DOHH2 (cell line): Measurements from ENCODE around the gene DOHH.

Source experiments
- H3F3A ChIP-seq: fragments of 200-600 bp; sonication (generic), shearing (Covaris generic); 2 replicates; pipeline ENCODE4 v1.6.0; 2016; ENCODE audit warnings: antibody characterized with exemption, mild to moderate bottlenecking; ENCODE audit not compliant: control insufficient read depth, insufficient read depth
- H3K27ac ChIP-seq: fragments of 200-600 bp; sonication (generic); 2 replicates; pipeline ENCODE4 v1.5.1; 2014; ENCODE audit warnings: low read depth, mild to moderate bottlenecking, low read length, moderate library complexity
- H3K27me3 ChIP-seq: fragments of 200-600 bp; sonication (generic); 2 replicates; pipeline ENCODE4 v1.6.1; 2014; ENCODE audit warnings: mild to moderate bottlenecking, low read length, mixed read lengths; ENCODE audit not compliant: control insufficient read depth
- H3K36me3 ChIP-seq: fragments of 200-600 bp; sonication (generic); 2 replicates; pipeline ENCODE4 v1.6.1; 2014; ENCODE audit warnings: mild to moderate bottlenecking, low read length, moderate library complexity, mixed read lengths; ENCODE audit not compliant: control insufficient read depth
- H3K4me1 ChIP-seq: fragments of 200-600 bp; sonication (generic); 2 replicates; pipeline ENCODE4 v1.6.1; 2014; ENCODE audit warnings: mild to moderate bottlenecking, low read length, mixed read lengths; ENCODE audit not compliant: control insufficient read depth
- H3K4me2 ChIP-seq: fragments of 200-600 bp; sonication (generic); 2 replicates; pipeline ENCODE4 v1.6.0; 2014; ENCODE audit warnings: mild to moderate bottlenecking, low read length, moderate library complexity
- H3K4me3 ChIP-seq: fragments of 200-600 bp; sonication (generic); 2 replicates; pipeline ENCODE4 v1.5.1; 2014; ENCODE audit warnings: mild to moderate bottlenecking, low read length, mixed read lengths
- H3K79me2 ChIP-seq: fragments of 200-600 bp; sonication (generic); 2 replicates; pipeline ENCODE4 v1.6.1; 2014; ENCODE audit warnings: mild to moderate bottlenecking, low read length, mixed read lengths; ENCODE audit not compliant: control insufficient read depth
- H3K9me2 ChIP-seq: fragments of 200-600 bp; sonication (generic); replicated peaks from 2 replicates; pipeline ENCODE4 v1.6.1; 2014; ENCODE audit warnings: mild to moderate bottlenecking, low read length, mixed read lengths; ENCODE audit not compliant: control insufficient read depth
- H3K9me3 ChIP-seq: fragments of 200-600 bp; sonication (generic); 2 replicates; pipeline ENCODE4 v1.6.1; 2014; ENCODE audit warnings: antibody characterized with exemption, low read length, mixed read lengths; ENCODE audit not compliant: control insufficient read depth, insufficient read depth
- H4K20me1 ChIP-seq: fragments of 200-600 bp; sonication (generic); 2 replicates; pipeline ENCODE4 v1.6.0; 2014; ENCODE audit warnings: low read depth, mild to moderate bottlenecking, antibody characterized with exemption, low read length, moderate library complexity; ENCODE audit not compliant: control insufficient read depth, insufficient read depth
- CTCF ChIP-seq: fragments of 200-600 bp; sonication (generic); IDR thresholded peaks from one replicate; pipeline ENCODE4 v1.5.1; 2014; ENCODE audit warnings: antibody characterized with exemption, mild to moderate bottlenecking, low read depth, low read length; ENCODE audit not compliant: poor library complexity, severe bottlenecking
- EZH2phosphoT487 ChIP-seq: fragments of 200-600 bp; sonication (generic); IDR thresholded peaks from 2 replicates; pipeline ENCODE4 v1.6.1; 2017; ENCODE audit warnings: borderline replicate concordance, mild to moderate bottlenecking, antibody characterized with exemption, low read length, moderate library complexity, mixed read lengths

Gene DOHH

DNA sequence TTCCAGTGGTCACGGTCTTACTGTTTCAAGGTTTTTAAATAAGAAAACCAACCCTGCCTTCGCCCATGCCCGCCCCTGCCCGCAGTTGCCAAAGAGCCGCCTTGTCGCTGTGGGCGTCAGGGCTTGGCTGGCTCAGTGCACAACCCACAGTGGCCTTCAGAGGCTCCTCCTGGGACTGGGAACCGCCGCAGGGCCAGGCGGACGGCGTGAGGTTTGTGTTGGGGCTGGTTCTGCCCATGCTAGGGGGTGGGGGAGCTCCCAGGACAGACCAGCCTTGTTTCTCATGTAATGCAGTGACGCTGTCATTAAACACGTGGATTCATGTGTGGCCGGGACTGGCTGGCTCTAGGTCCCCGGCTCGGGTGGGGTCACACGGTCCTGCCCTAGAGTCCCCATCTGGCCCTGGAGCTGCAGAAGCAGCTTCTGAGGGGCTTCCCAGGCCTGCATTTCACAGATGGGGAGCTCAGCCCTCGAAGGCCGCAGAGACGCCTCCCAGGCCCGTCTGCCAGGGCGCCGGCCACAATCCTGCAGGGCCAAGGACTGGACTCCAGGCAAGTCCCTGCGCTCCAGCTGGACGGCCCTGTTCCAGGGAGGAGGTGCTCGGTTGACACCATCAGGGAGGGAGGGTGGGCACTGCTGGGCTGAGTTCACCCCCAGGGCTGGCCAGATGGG is 36.1 kb upstream of the DOHH start:
- no peak overlapping the region for H3K27ac ChIP-seq

GRCh38 chr19:3535981-3536380 is 35.5 kb upstream of the DOHH start:
- Histone ChIP-seq H3K9me3 (no peaks in the 10 kb centered on the region), H3K36me3 (peaks cover 53% of the 10 kb centered on the region), H3K4me1 (no peaks in the 10 kb centered on the region), H3K4me2 (no peak overlapping the region), H4K20me1 (no peaks in the 10 kb centered on the region), H3K4me3 (no peak overlapping the region), H3K79me2 (no peaks in the 10 kb centered on the region), H3F3A (no peaks in the 10 kb centered on the region), H3K27me3 (no peaks in the 10 kb centered on the region), H3K27ac (no peak overlapping the region), H3K9me2 (no peaks in the 10 kb centered on the region)
- TF ChIP-seq CTCF (no peak), EZH2phosphoT487 (no peak)

More for the DNA sequence above, 36.1 kb upstream of the DOHH start:
- Histone ChIP-seq H3K9me3 (no peaks in the 10 kb centered on the region), H3K4me2 (no peak overlapping the region), H3K79me2 (no peaks in the 10 kb centered on the region), H3K4me1 (no peaks in the 10 kb centered on the region), H3K27me3 (no peaks in the 10 kb centered on the region), H3K36me3 (peaks cover 47% of the 10 kb centered on the region), H3K4me3 (no peak overlapping the region), H3K9me2 (no peaks in the 10 kb centered on the region), H3F3A (no peaks in the 10 kb centered on the region), H4K20me1 (no peaks in the 10 kb centered on the region)
- TF ChIP-seq CTCF = no peak
- TF ChIP-seq EZH2phosphoT487 = no peak

DNA sequence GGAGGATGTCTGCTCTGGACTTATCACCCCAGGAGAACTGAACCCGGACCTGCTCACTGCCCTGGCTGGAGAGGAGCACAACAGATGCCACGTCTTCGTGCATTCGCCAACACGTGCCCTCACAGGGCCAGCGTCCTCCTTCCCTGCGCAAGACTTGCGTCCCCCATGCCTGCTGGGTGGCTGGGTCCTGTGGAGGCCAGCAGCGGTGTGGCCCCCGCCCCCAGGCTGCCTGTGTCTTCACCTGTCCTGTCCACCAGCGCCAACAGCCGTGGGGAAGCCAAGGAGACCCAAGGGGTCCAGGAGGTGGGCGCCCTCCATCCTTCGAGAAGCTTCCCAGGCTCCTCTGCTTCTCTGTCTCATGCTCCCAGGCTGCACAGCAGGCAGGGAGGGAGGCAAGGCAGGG is 35.1 kb upstream of the DOHH start:
- no peaks in the 10 kb centered on the region for H3F3A ChIP-seq
- no peaks in the 10 kb centered on the region for H3K79me2 ChIP-seq
- no peak overlapping the region for H3K4me2 ChIP-seq
- no peaks in the 10 kb centered on the region for H3K27me3 ChIP-seq
- TF ChIP-seq EZH2phosphoT487 (no peak), CTCF (no peak)
- H3K4me3 ChIP-seq = no peak overlapping the region
- H3K4me1 ChIP-seq = no peaks in the 10 kb centered on the region
- H4K20me1 ChIP-seq = no peaks in the 10 kb centered on the region
- no peak overlapping the region for H3K27ac ChIP-seq
- H3K9me3 ChIP-seq = no peaks in the 10 kb centered on the region
- H3K9me2 ChIP-seq = no peaks in the 10 kb centered on the region
- H3K36me3 ChIP-seq = peaks cover 53% of the 10 kb centered on the region

GRCh38 chr19:3535235-3535535 is 34.7 kb upstream of the DOHH start:
- peaks cover 53% of the 10 kb centered on the region for H3K36me3 ChIP-seq
- no peaks in the 10 kb centered on the region for H4K20me1 ChIP-seq
- no peaks in the 10 kb centered on the region for H3K9me2 ChIP-seq
- no peaks in the 10 kb centered on the region for H3K27me3 ChIP-seq
- H3K4me2 ChIP-seq = no peak overlapping the region
- no peaks in the 10 kb centered on the region for H3F3A ChIP-seq
- no peak for TF ChIP-seq EZH2phosphoT487
- TF ChIP-seq CTCF = no peak
- H3K4me1 ChIP-seq = no peaks in the 10 kb centered on the region
- H3K9me3 ChIP-seq = no peaks in the 10 kb centered on the region
- H3K79me2 ChIP-seq = no peaks in the 10 kb centered on the region
- H3K27ac ChIP-seq = no peak overlapping the region
- no peak overlapping the region for H3K4me3 ChIP-seq
